OCI-LY1 (cell line): ENCODE measurements around the gene SUSD6.

ENCODE experiments used
- H2AFZ ChIP-seq: fragments of 200-600 bp; sonication (generic), shearing (Covaris generic); 2 replicates; pipeline ENCODE4 v1.6.0; 2014; ENCODE audit warnings: antibody characterized with exemption, mild to moderate bottlenecking, low read length
- H3F3A ChIP-seq: fragments of 200-600 bp; sonication (generic), shearing (Covaris generic); 2 replicates; pipeline ENCODE4 v1.6.0; 2014; ENCODE audit warnings: mild to moderate bottlenecking, antibody characterized with exemption, low read length, moderate library complexity; ENCODE audit not compliant: insufficient read depth
- H3K27ac ChIP-seq: fragments of 200-600 bp; sonication (generic); 2 replicates; pipeline ENCODE4 v1.5.1; 2014; ENCODE audit warnings: low read length, mixed run types, mild to moderate bottlenecking, low read depth; ENCODE audit not compliant: poor library complexity, severe bottlenecking
- H3K27me3 ChIP-seq: fragments of 200-600 bp; sonication (generic); 2 replicates; pipeline ENCODE4 v1.6.0; 2014; ENCODE audit warnings: antibody characterized with exemption, mild to moderate bottlenecking, low read length, moderate library complexity; ENCODE audit not compliant: insufficient read depth
- H3K36me3 ChIP-seq: fragments of 200-600 bp; sonication (generic); 2 replicates; pipeline ENCODE4 v1.6.1; 2014; ENCODE audit warnings: mild to moderate bottlenecking, antibody characterized with exemption, low read length, moderate library complexity, mixed read lengths; ENCODE audit not compliant: insufficient read depth
- H3K4me1 ChIP-seq: fragments of 200-600 bp; sonication (generic); 2 replicates; pipeline ENCODE4 v1.5.1; 2014; ENCODE audit warnings: mild to moderate bottlenecking, low read length, moderate library complexity; ENCODE audit not compliant: insufficient read depth, severe bottlenecking
- H3K4me2 ChIP-seq: fragments of 200-600 bp; sonication (generic), shearing (Covaris generic); 2 replicates; pipeline ENCODE4 v1.6.1; 2014; ENCODE audit warnings: low read length
- H3K4me3 ChIP-seq: fragments of 200-600 bp; sonication (generic); 2 replicates; pipeline ENCODE4 v1.5.1; 2014; ENCODE audit warnings: low read length, low read depth, mild to moderate bottlenecking, mixed read lengths; ENCODE audit not compliant: poor library complexity, severe bottlenecking
- H3K79me2 ChIP-seq: fragments of 200-600 bp; shearing (Covaris generic); 2 replicates; pipeline ENCODE4 v1.6.1; 2016; ENCODE audit warnings: mixed run types, low read length, mixed read lengths; ENCODE audit not compliant: insufficient read depth
- H3K9ac ChIP-seq: fragments of 200-600 bp; sonication (generic), shearing (Covaris generic); 2 replicates; pipeline ENCODE4 v1.6.1; 2014; ENCODE audit warnings: mild to moderate bottlenecking, low read length, mixed read lengths
- H3K9me2 ChIP-seq: fragments of 200-600 bp; sonication (generic), shearing (Covaris generic); 2 replicates; pipeline ENCODE4 v1.6.1; 2014; ENCODE audit warnings: low read depth, mild to moderate bottlenecking, low read length, mixed read lengths
- H3K9me3 ChIP-seq: fragments of 200-600 bp; shearing (Covaris generic); 2 replicates; pipeline ENCODE4 v1.6.1; 2014; ENCODE audit warnings: low read length, mixed read lengths
- H4K20me1 ChIP-seq: fragments of 200-600 bp; sonication (generic), shearing (Covaris generic); 2 replicates; pipeline ENCODE4 v1.6.0; 2016; ENCODE audit warnings: mild to moderate bottlenecking, low read length; ENCODE audit not compliant: insufficient read depth
- CTCF ChIP-seq: fragments of 200-600 bp; sonication (generic), shearing (Covaris generic); IDR thresholded peaks from 2 replicates; pipeline ENCODE4 v1.5.1; 2017; ENCODE audit warnings: mild to moderate bottlenecking, antibody characterized with exemption, low read length, moderate library complexity, mixed read lengths
- EZH2 ChIP-seq: fragments of 200-600 bp; sonication (generic), shearing (Covaris generic); IDR thresholded peaks from 2 replicates; pipeline ENCODE4 v1.8.0; 2017; ENCODE audit warnings: borderline replicate concordance, mixed run types, mild to moderate bottlenecking, antibody characterized with exemption, low read length, moderate library complexity, mixed read lengths

SUSD6 gene

GRCh38 chr14:69719501-69719951 lies 108.1 kb downstream of the SUSD6 start:
- H3K9me2 ChIP-seq, result no peaks in the 10 kb centered on the region
- H3K36me3 ChIP-seq, result peaks cover 2% of the 10 kb centered on the region
- H3K4me2 ChIP-seq, result no peak overlapping the region
- no peaks in the 10 kb centered on the region for H3K79me2 ChIP-seq
- H3K27me3 ChIP-seq, result no peaks in the 10 kb centered on the region
- H3K4me1 ChIP-seq, result no peaks in the 10 kb centered on the region
- H3K9ac ChIP-seq, result no peak overlapping the region
- no peak overlapping the region for H2AFZ ChIP-seq
- no peaks in the 10 kb centered on the region for H3F3A ChIP-seq
- TF ChIP-seq EZH2, result no peak
- TF ChIP-seq CTCF, result no peak
- no peak overlapping the region for H3K4me3 ChIP-seq
- H4K20me1 ChIP-seq, result no peaks in the 10 kb centered on the region
- no peaks in the 10 kb centered on the region for H3K9me3 ChIP-seq
- H3K27ac ChIP-seq, result no peak overlapping the region

- no peak for TF ChIP-seq EZH2
- TF ChIP-seq CTCF, result no peak
- Histone ChIP-seq H3K9me2 (no peaks in the 10 kb centered on the region), H3K4me1 (no peaks in the 10 kb centered on the region)
Observed at GRCh38 chr14:69720912-69721311, 109.5 kb downstream of the SUSD6 start.

GRCh38 chr14:69726761-69727511 lies 115.5 kb downstream of the SUSD6 start:
- H3K36me3 ChIP-seq, result no peaks in the 10 kb centered on the region
- H3K9me3 ChIP-seq, result no peaks in the 10 kb centered on the region
- peak overlapping the region; percentile 60 for H3K9ac ChIP-seq
- H3K27me3 ChIP-seq, result no peaks in the 10 kb centered on the region
- H3F3A ChIP-seq, result no peaks in the 10 kb centered on the region
- no peaks in the 10 kb centered on the region for H3K79me2 ChIP-seq
- no peaks in the 10 kb centered on the region for H4K20me1 ChIP-seq
- no peak overlapping the region for H2AFZ ChIP-seq
- peak overlapping the region; percentile 58 for H3K4me3 ChIP-seq
- TF ChIP-seq CTCF (peak; percentile 99), EZH2 (no peak)
- H3K4me1 ChIP-seq, result peaks cover 11% of the 10 kb centered on the region
- H3K4me2 ChIP-seq, result peak overlapping the region; percentile 81
- H3K27ac ChIP-seq, result no peak overlapping the region
- no peaks in the 10 kb centered on the region for H3K9me2 ChIP-seq

More at GRCh38 chr14:69720912-69721311, 109.5 kb downstream of the SUSD6 start:
- Histone ChIP-seq H4K20me1 (no peaks in the 10 kb centered on the region), H3K4me2 (no peak overlapping the region), H3K27me3 (no peaks in the 10 kb centered on the region), H3F3A (no peaks in the 10 kb centered on the region), H2AFZ (no peak overlapping the region), H3K36me3 (no peaks in the 10 kb centered on the region), H3K9me3 (no peaks in the 10 kb centered on the region), H3K79me2 (no peaks in the 10 kb centered on the region), H3K27ac (no peak overlapping the region), H3K9ac (no peak overlapping the region), H3K4me3 (no peak overlapping the region)
